ENCODE measurements around the gene RAD51B. TPM values are rescaled to one million over a fixed set of nuclear protein-coding genes. Genes with fewer than 3 reads are reported as not detected.

RAD51B gene
- total RNA-seq, 1 experiment from 2014 or later: 20.0 TPM

GRCh38 chr14:68564191-68564825, 744.7 kb downstream of the RAD51B start:
- Histone ChIP-seq H3K36me3 (ENCODE audit: control insufficient read depth in 1 of 2, insufficient read depth in 2 of 2, low read length in 2 of 2) (no peaks in the 10 kb centered on the region), H3K9me3 (ENCODE audit: control insufficient read depth in 1 of 2, insufficient read depth in 1 of 2, low read depth in 1 of 2, low read length in 2 of 2) (no peaks in the 10 kb centered on the region), H3K4me2 (ENCODE audit: low read length) (peak overlapping the region; percentile 59), H4K20me1 (ENCODE audit: insufficient read depth) (no peaks in the 10 kb centered on the region), H3K9me2 (ENCODE audit: insufficient read depth) (no peaks in the 10 kb centered on the region), H3K4me1 (ENCODE audit: control insufficient read depth in 1 of 2, insufficient read depth in 2 of 2, low read length in 2 of 2) (peaks cover 53 to 60% of the 10 kb centered on the region in 2 experiments), H3K79me2 (ENCODE audit: insufficient read depth, low read length) (no peaks in the 10 kb centered on the region), H3K27ac (ENCODE audit: low read depth, low read length) (peak overlapping the region; percentile 62), H2AFZ (ENCODE audit: low read depth, low read length, poor library complexity, severe bottlenecking) (no peak overlapping the region), H3K9ac (ENCODE audit: low read length) (peak overlapping the region; percentile 24), H3K27me3 (ENCODE audit: insufficient read depth, low read length) (no peaks in the 10 kb centered on the region), H3K4me3 (replicated peaks in 1 of 2; ENCODE audit: low read depth in 1 of 2, low read length in 2 of 2) (no peak overlapping the region)
- ChIA-PET POLR2A (interaction anchor here (1.5 kb wide), 1 partner anchor 10 kb away, joined by 3 read pairs; no protein-coding TSS in a partner anchor), RAD21 (ENCODE audit: low non-redundant PET in 1 of 2, low total read pairs in 2 of 2, uncharacterized antibody in 2 of 2, unreplicated experiment in 2 of 2) (no interaction called here), CTCF (no interaction called here)
- DNase-seq (ENCODE audit: low read depth, low spot score) (no peak), ATAC-seq (peak; percentile 23)
- intact Hi-C loops (cut with micrococcal nuclease): no loop called here
- TF ChIP-seq ZFX (IDR thresholded peaks at IDR 0.05) (peak; percentile 41; the same call in 1 of the 2 replicates), SP1 (IDR thresholded peaks at IDR 0.05; ENCODE audit: low read depth) (no peak)
- BruUV-seq (replicated peaks): no TSS peak

GRCh38 chr14:68564826-68565759, 745.5 kb downstream of the RAD51B start:
- peak overlapping the region; percentile 62 for H3K27ac ChIP-seq (ENCODE audit: low read depth, low read length)

More at GRCh38 chr14:68564826-68565759, 745.5 kb downstream of the RAD51B start:
- ChIA-PET POLR2A (interaction anchor here (0.7 to 1.8 kb wide), 5 partner anchors 11 to 223 kb away, joined by 3 to 4 read pairs (median 3); no protein-coding TSS in a partner anchor), CTCF (no interaction called here), RAD21 (ENCODE audit: low non-redundant PET in 1 of 2, low total read pairs in 2 of 2, uncharacterized antibody in 2 of 2, unreplicated experiment in 2 of 2) (no interaction called here)
- Histone ChIP-seq H3K4me3 (replicated peaks in 1 of 2; ENCODE audit: low read depth in 1 of 2, low read length in 2 of 2) (no peak overlapping the region), H3K79me2 (ENCODE audit: insufficient read depth, low read length) (no peaks in the 10 kb centered on the region), H3K36me3 (ENCODE audit: control insufficient read depth in 1 of 2, insufficient read depth in 2 of 2, low read length in 2 of 2) (no peaks in the 10 kb centered on the region), H3K4me2 (ENCODE audit: low read length) (peak overlapping the region; percentile 59), H3K27me3 (ENCODE audit: insufficient read depth, low read length) (no peaks in the 10 kb centered on the region), H2AFZ (ENCODE audit: low read depth, low read length, poor library complexity, severe bottlenecking) (no peak overlapping the region), H3K9ac (ENCODE audit: low read length) (peak overlapping the region; percentile 24), H3K9me2 (ENCODE audit: insufficient read depth) (no peaks in the 10 kb centered on the region), H4K20me1 (ENCODE audit: insufficient read depth) (no peaks in the 10 kb centered on the region), H3K9me3 (ENCODE audit: control insufficient read depth in 1 of 2, insufficient read depth in 1 of 2, low read depth in 1 of 2, low read length in 2 of 2) (no peaks in the 10 kb centered on the region), H3K4me1 (ENCODE audit: control insufficient read depth in 1 of 2, insufficient read depth in 2 of 2, low read length in 2 of 2) (peaks cover 54 to 57% of the 10 kb centered on the region in 2 experiments)
- intact Hi-C loops (cut with micrococcal nuclease): no loop called here
- TF ChIP-seq EGR1 (IDR thresholded peaks at IDR 0.05; ENCODE audit: low read depth) (no peak), TCF7L2 (IDR thresholded peaks at IDR 0.05; ENCODE audit: borderline replicate concordance, extremely low read depth, insufficient read depth, insufficient read length) (peak; percentile 99), SP1 (IDR thresholded peaks at IDR 0.05; ENCODE audit: low read depth) (peak; percentile 28), ZFX (IDR thresholded peaks at IDR 0.05) (no peak)
- BruUV-seq (replicated peaks): no TSS peak
- peak; percentile 85 for ATAC-seq
- DNase-seq (ENCODE audit: low read depth, low spot score): no peak

Measured in HCT116 (cell line).